GM12864 (cell line): ENCODE measurements around the gene FMN2.

Experiments
- DNase-seq: peaks from one replicate; pipeline ENCODE4 v3.0.0-alpha.2; 2011; ENCODE audit warnings: low read depth
- H3K4me3 ChIP-seq: 2 replicates; pipeline ENCODE4 v1.5.1; 2011; ENCODE audit warnings: mild to moderate bottlenecking, low read depth, low read length, control low read depth
- CTCF ChIP-seq: IDR thresholded peaks from 2 replicates; pipeline ENCODE4 v1.5.1; 2011; ENCODE audit warnings: low read depth, mild to moderate bottlenecking, moderate library complexity, low read length, control low read depth, inconsistent platforms; ENCODE audit errors: missing control alignments

FMN2 gene

GRCh38 chr1:240420766-240421165, 329.1 kb downstream of the FMN2 start:
- H3K4me3 ChIP-seq: no peak overlapping the region
- TF ChIP-seq CTCF: no peak
- no peak for DNase-seq

GRCh38 chr1:240423246-240423924, 331.7 kb downstream of the FMN2 start:
- no peak for TF ChIP-seq CTCF
- no peak for DNase-seq
- H3K4me3 ChIP-seq: no peak overlapping the region

GRCh38 chr1:240424740-240425464, 333.2 kb downstream of the FMN2 start:
- TF ChIP-seq CTCF: no peak
- no peak for DNase-seq
- no peak overlapping the region for H3K4me3 ChIP-seq

GRCh38 chr1:240426051-240426450, 334.4 kb downstream of the FMN2 start:
- TF ChIP-seq CTCF: no peak
- DNase-seq: no peak
- H3K4me3 ChIP-seq: no peak overlapping the region

- DNase-seq: no peak
- TF ChIP-seq CTCF: no peak
- H3K4me3 ChIP-seq: no peak overlapping the region
Measured at GRCh38 chr1:240435996-240436566, 344.4 kb downstream of the FMN2 start.

- no peak for TF ChIP-seq CTCF
- no peak for DNase-seq
- no peak overlapping the region for H3K4me3 ChIP-seq
Measured at GRCh38 chr1:240441669-240442068, 350.0 kb downstream of the FMN2 start.
